Type B pancreatic cell (in vitro differentiated cells): Measurements from ENCODE around the gene DGKQ. TPM values are rescaled to one million over a fixed set of nuclear protein-coding genes. Genes with fewer than 3 reads are reported as not detected.
"Not testable (repeated sequence)": the region's sequence is repeated elsewhere in the genome, so short reads cannot be mapped to it uniquely, and the experiment has no call there.

Experiments
- DNase-seq: peaks from one replicate; pipeline ENCODE4 v3.0.0; 2021; ENCODE audit warnings: mixed read lengths; ENCODE audit not compliant: unreplicated experiment; ENCODE audit errors: extremely low spot score
- H3K27ac Mint-ChIP-seq: 2 replicates; pipeline ENCODE4 v1.8.0; 2021; ENCODE audit warnings: mild to moderate bottlenecking, mixed read lengths
- H3K27me3 Mint-ChIP-seq: 2 replicates; pipeline ENCODE4 v1.8.0; 2021; ENCODE audit warnings: mixed read lengths
- H3K36me3 Mint-ChIP-seq: 2 replicates; pipeline ENCODE4 v1.8.0; 2021; ENCODE audit warnings: mixed read lengths
- H3K4me1 Mint-ChIP-seq: one replicate; pipeline ENCODE4 v1.8.0; 2021; ENCODE audit warnings: mixed read lengths; ENCODE audit not compliant: unreplicated experiment
- H3K4me3 Mint-ChIP-seq: 2 replicates; pipeline ENCODE4 v1.8.0; 2021; ENCODE audit warnings: mild to moderate bottlenecking, mixed read lengths
- H3K9me3 Mint-ChIP-seq: 2 replicates; pipeline ENCODE4 v1.8.0; 2021; ENCODE audit warnings: mixed read lengths
- CTCF ChIP-seq: fragments of 200-600 bp; sonication (generic); conservative IDR thresholded peaks from 2 replicates; pipeline ENCODE4 v1.5.0; 2021; ENCODE audit warnings: antibody characterized with exemption, mild to moderate bottlenecking
- total RNA-seq: library from RNA; stranded (reverse); gene quantifications from 2 replicates; pipeline ENCODE4 v1.2.1, GENCODE V29; 2021; ENCODE audit warnings: low replicate concordance

The DGKQ gene
- total RNA-seq, 1 donor from 2014 or later, result 17.0 TPM

- no peak overlapping the region for H3K27ac Mint-ChIP-seq
- H3K9me3 Mint-ChIP-seq, result no peaks in the 10 kb centered on the region
- no peak for TF ChIP-seq CTCF
- H3K36me3 Mint-ChIP-seq, result no peaks in the 10 kb centered on the region
- H3K4me1 Mint-ChIP-seq, result no peaks in the 10 kb centered on the region
- H3K27me3 Mint-ChIP-seq, result peaks cover 65% of the 10 kb centered on the region
- no peak for DNase-seq
- no peak overlapping the region for H3K4me3 Mint-ChIP-seq
Measured at GRCh38 chr4:1001561-1002130, 28.3 kb upstream of the DGKQ start.

DNA sequence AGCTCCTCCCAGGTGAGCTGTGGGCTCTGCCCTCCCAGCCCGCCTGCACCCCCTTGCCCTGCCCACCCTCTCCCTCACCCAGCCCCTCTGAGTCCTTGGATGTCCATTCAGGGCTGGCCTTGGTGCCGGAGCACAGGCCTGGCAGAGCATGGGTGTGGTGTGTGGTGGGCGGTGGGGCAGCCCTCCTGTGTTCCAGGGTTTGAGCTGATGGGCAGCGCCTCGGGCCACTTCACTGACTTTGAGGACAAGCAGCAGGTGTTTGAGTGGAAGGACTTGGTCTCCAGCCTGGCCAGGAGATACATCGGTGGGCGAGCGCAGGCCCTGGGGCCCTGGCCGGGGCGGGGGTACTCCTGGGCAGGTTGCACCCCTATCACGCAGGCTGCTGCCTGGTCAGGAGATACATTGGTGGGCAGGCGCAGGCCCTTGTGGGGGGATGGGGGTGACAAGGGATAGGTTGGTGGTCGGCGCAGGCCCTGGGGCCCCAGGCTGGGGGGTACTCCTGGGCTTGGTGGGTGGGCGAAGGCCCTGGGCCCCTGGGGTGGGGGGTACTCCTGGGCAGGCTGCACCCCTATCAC lies 27.4 kb upstream of the DGKQ start:
- no peak overlapping the region for H3K4me3 Mint-ChIP-seq
- DNase-seq, result no peak
- H3K36me3 Mint-ChIP-seq, result no peaks in the 10 kb centered on the region
- peaks cover 61% of the 10 kb centered on the region for H3K27me3 Mint-ChIP-seq
- H3K9me3 Mint-ChIP-seq, result no peaks in the 10 kb centered on the region
- H3K4me1 Mint-ChIP-seq, result no peaks in the 10 kb centered on the region
- TF ChIP-seq CTCF, result no peak
- no peak overlapping the region for H3K27ac Mint-ChIP-seq

DNA sequence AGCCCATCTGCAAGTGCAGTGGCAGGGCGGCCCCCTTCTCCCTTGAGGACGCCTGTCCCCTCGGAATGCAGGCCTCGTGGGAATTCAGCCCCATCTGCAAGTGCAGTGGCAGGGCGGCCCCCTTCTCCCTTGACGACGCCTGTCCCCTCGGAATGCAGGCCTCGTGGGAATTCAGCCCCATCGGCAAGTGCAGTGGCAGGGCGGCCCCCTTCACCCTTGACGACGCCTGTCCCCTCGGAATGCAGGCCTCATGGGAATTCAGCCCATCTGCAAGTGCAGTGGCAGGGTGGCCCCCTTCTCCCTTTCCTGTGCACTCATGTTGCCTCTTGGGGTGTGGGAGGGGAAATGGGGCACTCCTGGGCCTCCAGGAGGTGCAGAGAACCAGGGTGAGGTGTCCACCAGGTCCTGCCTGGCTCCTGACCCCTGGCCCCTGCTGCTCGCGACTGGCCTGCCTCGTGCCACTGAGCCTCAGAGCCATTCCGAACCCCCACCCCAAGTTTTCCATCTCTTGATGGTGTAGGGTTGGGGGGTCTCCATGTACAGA lies 26.6 kb upstream of the DGKQ start:
- no peak overlapping the region for H3K27ac Mint-ChIP-seq
- peaks cover 60% of the 10 kb centered on the region for H3K27me3 Mint-ChIP-seq
- TF ChIP-seq CTCF, result no peak

DNA sequence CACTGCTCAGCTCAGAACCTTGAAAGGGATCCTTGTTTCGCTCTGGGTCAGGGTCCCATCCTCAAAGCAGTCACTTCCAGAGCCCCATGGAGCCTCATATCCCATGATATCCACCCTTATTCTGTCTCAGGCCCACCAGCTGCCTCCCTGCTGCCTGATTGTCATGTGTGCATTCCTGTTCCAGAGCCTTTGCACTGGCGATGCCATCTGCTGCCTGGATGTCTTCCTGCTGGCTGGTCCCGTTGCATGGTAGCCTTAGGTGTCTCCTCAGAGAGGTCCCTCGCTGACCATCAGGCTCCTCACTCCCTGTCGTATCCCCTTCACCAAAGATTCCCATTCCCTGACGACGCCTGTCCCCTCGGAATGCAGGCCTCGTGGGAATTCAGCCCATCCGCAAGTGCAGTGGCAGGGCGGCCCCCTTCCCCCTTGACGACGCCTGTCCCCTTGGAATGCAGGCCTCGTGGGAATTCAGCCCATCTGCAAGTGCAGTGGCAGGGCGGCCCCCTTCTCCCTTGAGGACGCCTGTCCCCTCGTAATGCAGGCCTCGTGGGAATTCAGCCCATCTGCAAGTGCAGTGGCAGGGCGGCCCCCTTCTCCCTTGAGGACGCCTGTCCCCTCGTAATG lies 26.0 kb upstream of the DGKQ start:
- not testable (repeated sequence) for H3K36me3 Mint-ChIP-seq, DNase-seq, H3K4me1 Mint-ChIP-seq, H3K9me3 Mint-ChIP-seq, H3K27ac Mint-ChIP-seq
- Mint-ChIP-seq H3K4me3 (peak overlapping the region; percentile 76), H3K27me3 (peaks cover 55% of the 10 kb centered on the region)

More for the DNA sequence above, 26.6 kb upstream of the DGKQ start:
- no peak overlapping the region for H3K4me3 Mint-ChIP-seq
- no peak for DNase-seq
- H3K36me3 Mint-ChIP-seq, result no peaks in the 10 kb centered on the region
- no peaks in the 10 kb centered on the region for H3K4me1 Mint-ChIP-seq
- no peaks in the 10 kb centered on the region for H3K9me3 Mint-ChIP-seq

DNA sequence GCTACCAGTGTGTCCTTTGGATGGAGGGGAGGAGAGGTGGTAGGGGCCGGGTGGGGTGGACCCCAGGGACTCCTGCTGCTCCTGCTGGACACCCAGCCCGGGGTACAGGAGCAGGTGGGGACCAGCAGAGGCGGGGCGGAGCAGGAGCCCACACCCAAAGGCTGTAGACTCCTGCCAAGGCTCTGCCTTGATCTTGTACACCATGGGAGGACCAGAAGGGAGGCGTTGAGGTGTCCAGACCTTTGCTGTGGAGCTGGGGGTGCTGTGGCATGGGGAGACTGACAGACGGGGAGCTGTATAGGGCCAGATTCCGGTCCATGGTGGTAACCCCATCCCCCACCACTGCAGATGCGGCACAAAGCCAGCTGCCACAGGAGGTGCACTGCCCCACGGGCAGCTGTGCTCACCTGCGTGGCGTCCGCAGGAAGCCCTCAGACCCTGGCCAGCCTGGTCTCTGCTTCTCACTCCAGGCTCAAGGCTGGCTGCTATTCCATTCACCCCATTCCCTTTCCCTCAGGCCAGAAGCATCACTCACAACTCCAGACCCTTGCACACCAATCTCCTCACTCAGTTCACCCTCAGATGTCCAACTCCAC lies 24.8 kb upstream of the DGKQ start:
- TF ChIP-seq CTCF, result no peak
- H3K4me1 Mint-ChIP-seq, result no peaks in the 10 kb centered on the region
- no peaks in the 10 kb centered on the region for H3K36me3 Mint-ChIP-seq
- no peak for DNase-seq
- no peak overlapping the region for H3K27ac Mint-ChIP-seq
- H3K4me3 Mint-ChIP-seq, result peak overlapping the region; percentile 70
- peaks cover 48% of the 10 kb centered on the region for H3K27me3 Mint-ChIP-seq
- no peaks in the 10 kb centered on the region for H3K9me3 Mint-ChIP-seq
